ENCODE data around the gene ASB16. TPM values are rescaled to one million over a fixed set of nuclear protein-coding genes. Genes with fewer than 3 reads are reported as not detected.
"Not testable (repeated sequence)": the region's sequence is repeated elsewhere in the genome, so short reads cannot be mapped to it uniquely, and the experiment has no call there.

ASB16 gene
- total and polyA plus RNA-seq, 2 donors (not counting 1 experiment from before 2014, with no cell fraction given), result not detected

GRCh38 chr17:44137891-44138709 is 32.4 kb upstream of the ASB16 start:
- peaks cover 0 to 20% (median 3%) of the 10 kb centered on the region in 4 experiments for H3K27me3 ChIP-seq (replicated peaks in 1 of 4; ENCODE audit: control extremely low read depth in 1 of 4, control insufficient read depth in 3 of 4, insufficient read depth in 4 of 4, low read length in 3 of 4)
- H3K4me1 Mint-ChIP-seq, result peaks cover 8% of the 10 kb centered on the region
- H3K9me3 ChIP-seq (ENCODE audit: control extremely low read depth in 1 of 3, control insufficient read depth in 2 of 3, insufficient read depth in 1 of 3, low read length in 2 of 3), result no peaks in the 10 kb centered on the region
- H3K4me1 ChIP-seq (ENCODE audit: control insufficient read depth in 2 of 2, insufficient read depth in 2 of 2, low read length in 2 of 2), result peaks cover 9 to 11% of the 10 kb centered on the region in 2 donors
- H3K27ac ChIP-seq (ENCODE audit: low read length in 2 of 2), result no peak overlapping the region
- no peak overlapping the region for H3K4me2 ChIP-seq (replicated peaks; ENCODE audit: low read depth, low read length, poor library complexity, severe bottlenecking)
- no peak overlapping the region for H3K4me3 ChIP-seq (ENCODE audit: control extremely low read depth in 1 of 5, extremely low read depth in 1 of 5, insufficient read depth in 1 of 5, low read depth in 2 of 5, low read length in 4 of 5)
- peaks cover 14% of the 10 kb centered on the region for H3K27me3 Mint-ChIP-seq
- ATAC-seq (ENCODE audit: low read depth) (no peak), DNase-seq (no peak)
- TF ChIP-seq EZH2 (IDR thresholded peaks at IDR 0.05; ENCODE audit: borderline replicate concordance, insufficient read depth, low read depth, low read length, poor library complexity, severe bottlenecking) (no peak), CTCF (IDR thresholded peaks at IDR 0.05) (no peak)
- H4K20me1 ChIP-seq (ENCODE audit: control insufficient read depth, insufficient read depth, low read length, poor library complexity, severe bottlenecking), result no peaks in the 10 kb centered on the region
- no peak overlapping the region for H3K4me3 Mint-ChIP-seq
- intact Hi-C loops (cut with micrococcal nuclease), result no loop called here
- no peak overlapping the region for H3K9ac ChIP-seq (ENCODE audit: low read length)
- H2AFZ ChIP-seq (ENCODE audit: insufficient read depth, low read depth, low read length, poor library complexity, severe bottlenecking), result no peak overlapping the region
- no peak overlapping the region for H3K27ac Mint-ChIP-seq
- CTCF ChIA-PET, result interaction anchor here (0.9 to 1.1 kb wide), 2 partner anchors 9 to 72 kb away, joined by 3 to 4 read pairs; no protein-coding TSS in a partner anchor
- no peaks in the 10 kb centered on the region for H3K36me3 ChIP-seq (replicated peaks in 1 of 2; ENCODE audit: control extremely low read depth in 1 of 2, control insufficient read depth in 1 of 2, extremely low read depth in 1 of 2, insufficient read depth in 2 of 2, low read length in 1 of 2)
- no peaks in the 10 kb centered on the region for H3K79me2 ChIP-seq (ENCODE audit: control insufficient read depth, insufficient read depth, low read length)
- WGBS (ENCODE audit: insufficient coverage), result 34% methylated on average over 9 of the region's 20 CpGs
- no peaks in the 10 kb centered on the region for H3K9me3 Mint-ChIP-seq (ENCODE audit: insufficient read depth)
- POLR2A ChIA-PET, result interaction anchor here (0.6 kb wide), 1 partner anchor 1155 kb away, joined by 5 read pairs; no protein-coding TSS in a partner anchor

- H3K9me3 Mint-ChIP-seq (ENCODE audit: insufficient read depth); H3K4me3 Mint-ChIP-seq; H3K27me3 ChIP-seq (replicated peaks in 1 of 4; ENCODE audit: control extremely low read depth in 1 of 4, control insufficient read depth in 3 of 4, insufficient read depth in 4 of 4, low read length in 3 of 4); H3K9me3 ChIP-seq (ENCODE audit: control extremely low read depth in 1 of 3, control insufficient read depth in 2 of 3, insufficient read depth in 1 of 3, low read length in 2 of 3); H3K4me3 ChIP-seq (ENCODE audit: control extremely low read depth in 1 of 5, extremely low read depth in 1 of 5, insufficient read depth in 1 of 5, low read depth in 2 of 5, low read length in 4 of 5); H4K20me1 ChIP-seq (ENCODE audit: control insufficient read depth, insufficient read depth, low read length, poor library complexity, severe bottlenecking); H3K79me2 ChIP-seq (ENCODE audit: control insufficient read depth, insufficient read depth, low read length); H3K27ac Mint-ChIP-seq; DNase-seq; H3K4me1 Mint-ChIP-seq; H2AFZ ChIP-seq (ENCODE audit: insufficient read depth, low read depth, low read length, poor library complexity, severe bottlenecking); H3K27me3 Mint-ChIP-seq; H3K36me3 ChIP-seq (replicated peaks in 1 of 2; ENCODE audit: control extremely low read depth in 1 of 2, control insufficient read depth in 1 of 2, extremely low read depth in 1 of 2, insufficient read depth in 2 of 2, low read length in 1 of 2); H3K27ac ChIP-seq (ENCODE audit: low read length in 2 of 2); ATAC-seq (ENCODE audit: low read depth); intact Hi-C loops (cut with micrococcal nuclease); H3K4me2 ChIP-seq (replicated peaks; ENCODE audit: low read depth, low read length, poor library complexity, severe bottlenecking); H3K9ac ChIP-seq (ENCODE audit: low read length): not testable (repeated sequence)
- 96% methylated on average over 7 of the region's 8 CpGs for WGBS (ENCODE audit: insufficient coverage)
- H3K4me1 ChIP-seq (ENCODE audit: control insufficient read depth in 2 of 2, insufficient read depth in 2 of 2, low read length in 2 of 2), result peaks cover 9 to 11% of the 10 kb centered on the region in 2 donors
- ChIA-PET CTCF (interaction anchor here (0.6 to 1.6 kb wide), 4 partner anchors 20 to 199 kb away, joined by 3 to 7 read pairs (median 4); partner anchors contain the start of gene HDAC5), POLR2A (interaction anchor here (0.6 to 0.7 kb wide), 2 partner anchors 8 to 47 kb away, joined by 5 to 8 read pairs; no protein-coding TSS in a partner anchor)
Measured at GRCh38 chr17:44143921-44144320, 26.6 kb upstream of the ASB16 start.

Measured in B cell (primary cell).